Karpas-422 (cell line): ENCODE results near the gene IL36B. TPM values are rescaled to one million over a fixed set of nuclear protein-coding genes. Genes with fewer than 3 reads are reported as not detected.
A peak's percentile ranks its signal among the peaks of the same experiment; 100 is the strongest.

Experiments used
- DNase-seq: peaks from one replicate; pipeline ENCODE4 v3.0.0-alpha.2; 2015
- H2AFZ ChIP-seq: fragments of 200-600 bp; sonication (generic); 2 replicates; pipeline ENCODE4 v1.6.1; 2014; ENCODE audit warnings: antibody characterized with exemption, low read length, mixed read lengths
- H3K27ac ChIP-seq: fragments of 200-600 bp; sonication (generic); 2 replicates; pipeline ENCODE4 v1.5.1; 2014; ENCODE audit warnings: mild to moderate bottlenecking, low read length, moderate library complexity
- H3K27me3 ChIP-seq: fragments of 200-600 bp; sonication (generic); 2 replicates; pipeline ENCODE4 v1.6.1; 2014; ENCODE audit warnings: low read length, mixed read lengths
- H3K36me3 ChIP-seq: fragments of 200-600 bp; sonication (generic); 2 replicates; pipeline ENCODE4 v1.6.1; 2014; ENCODE audit warnings: low read length, mixed read lengths; ENCODE audit not compliant: insufficient read depth
- H3K4me1 ChIP-seq: fragments of 200-600 bp; sonication (generic); 2 replicates; pipeline ENCODE4 v1.6.1; 2014; ENCODE audit warnings: mild to moderate bottlenecking, low read length, mixed read lengths
- H3K4me2 ChIP-seq: fragments of 200-600 bp; sonication (generic); 2 replicates; pipeline ENCODE4 v1.6.1; 2014; ENCODE audit warnings: low read length, low read depth, mild to moderate bottlenecking; ENCODE audit not compliant: poor library complexity, severe bottlenecking
- H3K4me3 ChIP-seq: fragments of 200-600 bp; sonication (generic); 2 replicates; pipeline ENCODE4 v1.5.1; 2014; ENCODE audit warnings: mild to moderate bottlenecking, antibody characterized with exemption, low read length, mixed read lengths
- H3K79me2 ChIP-seq: fragments of 200-600 bp; sonication (generic); 2 replicates; pipeline ENCODE4 v1.6.1; 2014; ENCODE audit warnings: mild to moderate bottlenecking, low read length, mixed read lengths
- H3K9ac ChIP-seq: fragments of 200-600 bp; sonication (generic); 2 replicates; pipeline ENCODE4 v1.6.0; 2014; ENCODE audit warnings: low read length
- H3K9me2 ChIP-seq: fragments of 200-600 bp; sonication (generic), shearing (Covaris generic); replicated peaks from 2 replicates; pipeline ENCODE4 v1.6.0; 2014; ENCODE audit warnings: mild to moderate bottlenecking, low read length, moderate library complexity; ENCODE audit not compliant: insufficient read depth
- H3K9me3 ChIP-seq: fragments of 300-700, 200-600 bp; sonication (generic); 2 replicates; pipeline ENCODE4 v1.6.1; 2014; ENCODE audit warnings: low read length, mixed read lengths
- H4K20me1 ChIP-seq: fragments of 200-600 bp; sonication (generic); 2 replicates; pipeline ENCODE4 v1.6.1; 2014; ENCODE audit warnings: mild to moderate bottlenecking, antibody characterized with exemption, low read length, low read depth; ENCODE audit not compliant: insufficient read depth
- total RNA-seq: library from RNA; depleted of rRNA; stranded (reverse); fragments of >200 nt; shearing (Covaris generic); gene quantifications from 2 replicates; pipeline ENCODE4 v1.2.3, GENCODE V29; 2014; ENCODE audit warnings: low replicate concordance

Gene IL36B
- total RNA-seq, 1 experiment from 2014 or later: not detected

DNA sequence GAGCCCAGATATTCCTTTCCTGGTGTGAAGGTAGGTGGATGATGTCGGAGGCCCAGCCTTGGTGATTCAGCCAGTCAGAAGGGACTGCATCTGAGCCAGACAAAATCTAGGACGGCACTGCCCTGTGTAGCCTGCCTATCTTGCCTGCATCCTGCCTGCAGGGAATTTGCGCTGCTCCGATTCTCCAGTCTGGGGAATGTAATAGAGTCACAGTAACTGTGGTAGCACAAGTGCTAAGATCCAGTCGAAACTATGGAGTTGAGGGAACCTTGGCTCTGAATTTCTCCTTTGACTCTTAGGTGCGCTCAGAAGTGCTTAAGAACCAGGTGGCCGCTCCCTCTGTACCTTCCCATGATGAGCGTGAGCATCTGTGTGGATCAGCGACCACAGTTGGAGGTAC, 15.9 kb downstream of the IL36B start:
- Histone ChIP-seq H3K4me1 (no peaks in the 10 kb centered on the region), H3K4me2 (no peak overlapping the region), H3K9me2 (no peaks in the 10 kb centered on the region), H3K79me2 (no peaks in the 10 kb centered on the region), H3K9ac (no peak overlapping the region), H3K27me3 (no peaks in the 10 kb centered on the region), H3K27ac (no peak overlapping the region), H2AFZ (no peak overlapping the region), H4K20me1 (no peaks in the 10 kb centered on the region), H3K36me3 (no peaks in the 10 kb centered on the region), H3K4me3 (no peak overlapping the region), H3K9me3 (no peaks in the 10 kb centered on the region)
- DNase-seq: no peak

DNA sequence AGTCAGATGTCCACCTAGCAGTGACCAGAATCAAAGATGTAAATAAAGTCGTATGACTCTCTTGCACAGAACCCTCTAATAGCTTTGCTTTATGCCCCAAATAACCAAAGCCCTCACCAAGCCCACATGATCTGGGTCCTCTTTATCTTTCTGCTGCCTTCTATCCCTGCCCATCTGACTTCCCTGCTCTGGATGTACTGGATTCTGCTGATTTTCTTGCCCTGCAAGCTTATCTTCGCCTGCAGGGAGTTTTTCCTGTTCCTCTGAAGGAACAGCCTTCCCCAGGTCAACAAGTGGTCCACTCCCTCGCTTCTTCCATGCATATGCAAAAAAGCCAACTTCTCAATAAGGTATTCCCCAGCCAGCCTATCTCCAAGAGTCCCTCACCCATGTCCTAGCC, 18.7 kb downstream of the IL36B start:
- Histone ChIP-seq H3K36me3 (no peaks in the 10 kb centered on the region), H2AFZ (no peak overlapping the region), H3K9me2 (no peaks in the 10 kb centered on the region), H3K9me3 (no peaks in the 10 kb centered on the region), H4K20me1 (0 out of 2 replicates have a peak, but pooled peaks cover 2% of the 10 kb centered on the region), H3K4me3 (no peak overlapping the region), H3K4me1 (no peaks in the 10 kb centered on the region), H3K27me3 (no peaks in the 10 kb centered on the region), H3K9ac (no peak overlapping the region), H3K4me2 (no peak overlapping the region), H3K27ac (no peak overlapping the region), H3K79me2 (no peaks in the 10 kb centered on the region)
- DNase-seq: no peak

DNA sequence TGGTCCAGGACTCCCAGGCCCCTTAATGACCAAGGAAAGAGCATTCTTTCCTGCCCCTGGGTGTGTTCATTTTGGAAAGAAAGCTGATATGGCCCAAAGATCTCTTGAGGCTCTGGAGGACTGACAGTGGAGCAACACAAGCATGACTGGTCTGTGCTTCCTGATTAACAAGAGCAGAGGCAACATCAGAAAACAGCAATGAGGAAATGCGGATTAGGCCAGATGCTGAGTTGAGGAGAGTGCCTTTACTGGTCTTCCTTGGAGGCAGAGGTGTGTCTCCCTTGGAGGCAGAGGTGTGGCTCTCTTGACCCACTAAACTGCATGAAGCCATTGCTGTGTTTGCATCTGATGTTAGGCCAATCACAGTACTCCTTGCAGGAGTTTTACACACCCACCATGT, 19.9 kb downstream of the IL36B start:
- Histone ChIP-seq H3K9ac (no peak overlapping the region), H3K27me3 (no peaks in the 10 kb centered on the region), H4K20me1 (0 out of 2 replicates have a peak, but pooled peaks cover 2% of the 10 kb centered on the region), H3K9me3 (no peaks in the 10 kb centered on the region), H3K27ac (no peak overlapping the region), H3K9me2 (no peaks in the 10 kb centered on the region), H3K4me1 (no peaks in the 10 kb centered on the region), H3K4me2 (no peak overlapping the region), H3K36me3 (no peaks in the 10 kb centered on the region), H3K4me3 (no peak overlapping the region), H3K79me2 (no peaks in the 10 kb centered on the region), H2AFZ (no peak overlapping the region)
- no peak for DNase-seq

DNA sequence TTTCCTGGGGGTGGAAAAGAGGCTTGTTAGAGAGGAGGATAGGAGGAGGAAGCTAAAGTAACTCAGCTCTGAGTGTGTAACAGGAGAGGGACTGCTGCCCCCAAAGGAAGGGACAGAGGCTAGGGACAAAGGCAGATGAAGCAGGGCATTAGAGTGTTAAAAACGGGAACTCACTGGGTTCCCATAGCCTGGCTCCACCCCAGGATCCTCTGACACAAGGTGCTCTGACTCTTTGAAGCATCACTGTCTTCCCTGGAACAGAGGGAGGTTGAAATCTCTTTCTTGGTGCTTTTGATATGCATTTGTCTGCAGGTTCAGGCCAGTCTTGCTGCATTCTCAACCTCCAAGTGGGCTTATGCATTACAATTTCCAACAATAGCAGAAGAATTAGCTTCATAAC, 24.6 kb downstream of the IL36B start:
- Histone ChIP-seq H3K4me2 (no peak overlapping the region), H3K9me3 (no peaks in the 10 kb centered on the region), H3K9ac (no peak overlapping the region), H3K79me2 (no peaks in the 10 kb centered on the region), H3K27me3 (no peaks in the 10 kb centered on the region), H3K4me1 (peaks cover 18% of the 10 kb centered on the region), H2AFZ (no peak overlapping the region), H3K4me3 (no peak overlapping the region), H3K9me2 (no peaks in the 10 kb centered on the region), H3K27ac (no peak overlapping the region), H4K20me1 (peaks cover 9% of the 10 kb centered on the region), H3K36me3 (no peaks in the 10 kb centered on the region)
- no peak for DNase-seq

DNA sequence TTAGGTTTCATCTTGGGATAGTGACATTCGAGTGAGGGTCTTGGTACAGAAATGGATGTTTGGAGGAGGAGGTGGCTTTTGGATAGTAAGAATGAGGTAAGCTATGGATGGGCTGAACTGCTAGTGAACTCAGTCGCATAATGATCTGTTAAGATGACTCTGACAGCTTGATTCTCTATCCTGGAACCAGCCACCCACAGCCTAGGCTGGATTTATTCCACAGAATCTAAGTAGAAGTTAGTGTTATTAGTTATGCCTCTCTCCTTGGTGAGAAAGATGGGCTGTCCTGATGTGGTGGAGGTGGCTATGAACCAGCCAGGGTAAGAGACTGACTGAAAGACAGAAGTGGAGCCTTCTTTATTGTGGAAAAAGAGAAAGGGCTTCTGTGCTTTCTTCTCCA, 25.0 kb downstream of the IL36B start:
- Histone ChIP-seq H3K9ac (no peak overlapping the region), H3K4me2 (no peak overlapping the region), H3K4me3 (no peak overlapping the region), H4K20me1 (peaks cover 9% of the 10 kb centered on the region), H3K9me2 (no peaks in the 10 kb centered on the region), H3K36me3 (no peaks in the 10 kb centered on the region), H3K27me3 (no peaks in the 10 kb centered on the region), H2AFZ (no peak overlapping the region), H3K79me2 (no peaks in the 10 kb centered on the region), H3K4me1 (peaks cover 18% of the 10 kb centered on the region), H3K9me3 (no peaks in the 10 kb centered on the region), H3K27ac (no peak overlapping the region)
- DNase-seq: no peak

DNA sequence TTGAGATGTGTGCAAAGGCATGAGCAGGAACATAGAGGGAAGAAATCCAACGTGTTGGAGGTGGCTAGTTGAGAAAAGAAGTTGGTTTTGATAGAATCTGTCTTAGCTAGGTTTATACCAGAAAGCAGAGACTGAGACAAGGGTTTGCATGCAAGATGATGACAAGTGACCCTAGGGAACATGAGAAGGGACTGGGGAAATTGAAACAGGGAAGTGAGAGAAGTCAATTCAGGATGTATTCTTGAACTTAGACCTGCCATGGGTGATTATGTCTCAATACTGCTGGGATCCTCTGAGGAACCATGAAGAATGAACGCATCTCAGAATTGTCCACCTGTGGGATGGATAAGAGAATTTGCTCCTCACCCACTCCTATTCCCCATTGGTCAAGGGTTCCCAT, 26.9 kb downstream of the IL36B start:
- DNase-seq: peak; percentile 86
- Histone ChIP-seq H3K9ac (no peak overlapping the region), H3K4me3 (peak overlapping the region; percentile 30; the same call in 1 of the 2 replicates), H3K27ac (no peak overlapping the region), H3K9me2 (no peaks in the 10 kb centered on the region), H3K9me3 (no peaks in the 10 kb centered on the region), H4K20me1 (peaks cover 9% of the 10 kb centered on the region), H3K79me2 (no peaks in the 10 kb centered on the region), H3K4me1 (peaks cover 18% of the 10 kb centered on the region), H3K27me3 (no peaks in the 10 kb centered on the region), H3K4me2 (peak overlapping the region; percentile 55), H3K36me3 (no peaks in the 10 kb centered on the region), H2AFZ (no peak overlapping the region)

DNA sequence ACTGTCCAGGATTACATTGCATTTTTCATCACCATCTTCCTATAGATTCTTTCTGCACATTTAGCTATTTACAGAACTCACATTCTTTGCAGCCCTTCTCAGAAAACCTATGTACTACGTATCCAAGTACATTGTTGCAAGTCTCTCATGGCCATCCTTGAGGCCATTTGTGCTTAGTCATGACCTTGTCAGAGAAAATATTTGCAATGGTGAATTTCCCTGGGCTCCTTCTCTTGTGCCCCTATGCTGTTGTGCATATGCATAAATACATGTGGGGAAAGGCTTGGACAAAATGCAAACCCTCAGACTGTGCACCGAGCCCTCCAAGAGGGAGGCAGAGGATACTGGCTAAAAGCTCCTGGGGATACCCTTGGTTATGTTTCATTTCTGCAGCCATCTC, 27.9 kb downstream of the IL36B start:
- no peak overlapping the region for H3K4me3 ChIP-seq
- H3K36me3 ChIP-seq: no peaks in the 10 kb centered on the region
- H3K27me3 ChIP-seq: no peaks in the 10 kb centered on the region
- peaks cover 7% of the 10 kb centered on the region for H4K20me1 ChIP-seq
- no peak for DNase-seq
- H3K27ac ChIP-seq: no peak overlapping the region
- H3K9me3 ChIP-seq: no peaks in the 10 kb centered on the region
- peaks cover 18% of the 10 kb centered on the region for H3K4me1 ChIP-seq
- H3K9ac ChIP-seq: no peak overlapping the region
- no peaks in the 10 kb centered on the region for H3K79me2 ChIP-seq
- H3K9me2 ChIP-seq: no peaks in the 10 kb centered on the region
- H3K4me2 ChIP-seq: no peak overlapping the region
- H2AFZ ChIP-seq: no peak overlapping the region

DNA sequence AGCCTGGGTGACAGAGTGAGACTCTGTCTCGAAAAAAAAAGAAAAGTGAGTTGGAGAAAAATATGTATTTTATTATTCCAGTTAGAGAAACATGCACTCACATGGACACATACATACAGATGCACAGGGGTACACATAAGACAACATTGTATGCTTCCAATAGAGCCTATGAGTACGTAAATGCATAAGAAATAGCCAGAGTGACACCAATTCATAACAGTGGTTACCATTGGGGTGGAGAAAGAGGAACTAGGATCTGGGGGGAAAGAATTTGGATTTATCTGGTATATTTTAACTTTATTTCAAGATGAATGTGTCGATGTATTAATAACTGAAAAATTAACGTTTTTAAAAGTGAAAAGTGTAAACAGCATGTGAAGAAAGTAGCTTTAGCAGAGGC, 31.4 kb downstream of the IL36B start:
- H3K27ac ChIP-seq: no peak overlapping the region
- H3K27me3 ChIP-seq: no peaks in the 10 kb centered on the region
- peak; percentile 39 for DNase-seq
- H3K9me2 ChIP-seq: no peaks in the 10 kb centered on the region
- H3K79me2 ChIP-seq: no peaks in the 10 kb centered on the region
- H3K4me1 ChIP-seq: peaks cover 17% of the 10 kb centered on the region
- peaks cover 7% of the 10 kb centered on the region for H4K20me1 ChIP-seq
- no peaks in the 10 kb centered on the region for H3K36me3 ChIP-seq
- H2AFZ ChIP-seq: no peak overlapping the region
- H3K4me3 ChIP-seq: no peak overlapping the region
- no peak overlapping the region for H3K4me2 ChIP-seq
- no peaks in the 10 kb centered on the region for H3K9me3 ChIP-seq
- H3K9ac ChIP-seq: no peak overlapping the region

DNA sequence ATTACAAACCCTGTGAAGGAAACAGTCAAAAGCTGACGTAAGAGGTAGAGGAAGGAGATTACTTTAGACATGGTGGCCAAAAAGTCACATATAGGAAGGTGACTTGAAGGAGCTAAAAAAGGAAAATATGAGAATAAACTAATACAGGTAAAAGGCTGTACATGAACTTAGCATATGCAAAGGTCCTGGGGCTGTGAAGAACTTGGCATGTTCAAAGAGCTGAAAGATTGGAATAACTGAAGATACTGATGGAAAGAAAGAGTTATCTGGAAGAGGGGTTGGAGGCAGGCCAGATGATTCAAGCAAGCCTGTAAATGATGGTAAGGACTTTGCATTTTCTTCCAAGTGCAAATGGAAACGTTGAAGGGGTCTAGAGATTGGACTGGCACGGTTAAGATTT, 34.2 kb downstream of the IL36B start:
- Histone ChIP-seq H2AFZ (no peak overlapping the region), H3K9ac (no peak overlapping the region), H4K20me1 (no peaks in the 10 kb centered on the region), H3K9me3 (no peaks in the 10 kb centered on the region), H3K4me1 (no peaks in the 10 kb centered on the region), H3K36me3 (no peaks in the 10 kb centered on the region), H3K27me3 (no peaks in the 10 kb centered on the region), H3K27ac (no peak overlapping the region), H3K79me2 (no peaks in the 10 kb centered on the region), H3K9me2 (no peaks in the 10 kb centered on the region), H3K4me3 (no peak overlapping the region), H3K4me2 (no peak overlapping the region)
- no peak for DNase-seq
